ENCODE measurements around the gene ZNF415. TPM values are rescaled to one million over a fixed set of nuclear protein-coding genes. Genes with fewer than 3 reads are reported as not detected.

ZNF415 gene
- total RNA-seq = 1 to 10 TPM in 1 of 2 donors, under 1 TPM in 1; 0.33 to 1.0 TPM

DNA sequence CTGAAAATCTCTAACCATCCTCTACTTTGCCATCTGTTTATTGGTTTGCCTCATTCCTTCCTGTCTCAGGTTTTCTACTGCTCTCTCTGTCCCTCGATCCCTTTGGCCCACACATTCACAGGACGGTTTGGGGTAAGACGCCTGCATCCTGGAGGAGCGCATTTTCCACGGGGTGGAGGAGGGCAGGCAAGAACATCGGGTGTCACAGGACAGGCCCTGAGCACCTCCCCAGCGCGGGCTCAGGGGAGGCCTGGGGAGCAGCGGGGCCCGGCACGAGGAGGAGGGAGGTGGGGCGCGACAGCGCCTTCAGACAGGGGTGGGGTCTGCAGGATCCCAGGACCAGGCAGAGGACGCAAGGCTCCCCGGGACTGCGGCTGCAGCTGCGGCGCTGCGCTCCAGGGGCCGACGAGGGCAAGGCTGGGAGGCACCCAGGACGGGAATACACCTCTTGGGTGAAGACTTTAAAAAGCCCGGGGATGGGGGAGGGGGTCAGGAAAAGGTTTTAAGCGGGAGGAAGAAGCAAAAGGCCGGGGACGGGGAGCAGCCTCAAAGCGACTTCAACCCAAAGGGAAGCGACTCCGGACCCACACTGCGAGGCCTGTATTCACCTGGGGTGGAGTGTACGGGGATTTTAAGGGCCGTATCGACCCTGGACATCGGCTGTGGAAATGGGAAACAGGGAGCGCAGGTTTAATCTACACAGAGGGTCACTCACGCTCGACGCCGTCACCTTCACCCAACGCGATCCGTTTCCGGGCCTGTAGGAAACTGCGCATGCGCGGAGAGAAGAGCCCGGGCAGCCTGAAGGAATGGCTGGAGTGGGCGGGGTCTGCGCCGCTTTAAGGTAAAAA lies at the start of gene ZNF415:
Gene ZNF415 (minus strand): TSS at position 770 of the 851 bp plus-strand sequence. CDS start 10,234 bp downstream, outside the sequence.

DNA sequence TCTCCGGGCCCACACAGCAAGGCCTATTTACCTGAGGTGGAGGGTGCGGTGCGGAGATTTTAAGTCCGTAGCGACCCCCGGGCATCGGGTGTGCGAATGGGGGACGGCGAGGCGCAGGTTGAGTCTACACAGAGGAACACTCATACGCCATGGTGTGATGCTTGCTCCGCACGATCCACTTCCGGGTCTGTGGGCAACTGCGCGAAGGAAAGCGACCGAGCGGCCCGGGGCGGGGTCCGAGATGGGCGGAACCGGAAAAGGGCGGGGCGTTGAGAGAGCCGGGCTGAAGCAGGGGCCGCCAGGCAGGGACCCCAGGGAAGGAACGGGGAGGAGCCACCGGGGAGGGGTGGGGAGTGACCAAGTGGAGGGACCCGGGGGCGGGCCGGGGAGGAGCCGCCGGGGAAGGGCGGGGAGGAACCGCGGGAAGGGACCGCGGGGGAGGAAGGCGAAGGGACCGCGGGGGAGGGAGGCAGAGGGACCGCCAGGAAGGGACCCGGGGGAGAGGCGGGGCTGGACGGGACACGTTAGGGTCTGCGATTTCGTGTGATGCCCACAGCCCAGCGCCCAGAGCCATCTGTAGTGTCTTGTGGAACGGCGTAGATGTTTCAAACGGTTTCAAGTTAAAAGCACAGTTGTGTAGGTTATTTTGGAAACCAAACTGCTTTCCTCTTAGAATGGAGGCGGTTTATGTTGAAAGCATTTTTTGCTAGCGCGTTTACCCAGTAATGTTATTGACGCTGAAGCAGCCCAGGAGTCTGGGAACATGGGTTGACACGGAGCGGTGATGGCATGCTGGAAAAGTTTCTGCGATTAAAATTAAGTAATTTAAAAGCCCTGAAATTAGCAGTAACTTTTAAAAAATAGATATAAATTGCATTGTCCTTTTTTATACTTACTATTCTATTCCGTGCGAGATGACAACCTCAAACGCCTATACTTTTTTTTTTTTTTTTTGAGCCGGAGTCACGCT lies 29.2 kb downstream of the ZNF415 start, which contains the start of gene ZNF160:
Gene ZNF160 (minus strand): TSS at position 189 of the 970 bp plus-strand sequence. CDS start 17,146 bp downstream, outside the sequence.

Other genes starting within 250 kb of the ZNF415 start
- gene ZNF320, start 235.3 kb downstream of the ZNF415 start, total RNA-seq = 1 to 10 TPM; 7.7 to 9.3 TPM
- gene ZNF888, start 209.5 kb downstream of the ZNF415 start, total RNA-seq = 1 to 10 TPM; 2.1 to 4.7 TPM
- gene ZNF816, start 170.0 kb downstream of the ZNF415 start, total RNA-seq = 10 to 100 TPM in 1 of 2 donors, 1 to 10 TPM in 1; 6.5 to 10.3 TPM
- not detected for gene ERVV-1, start 119.0 kb downstream of the ZNF415 start, total RNA-seq
- not detected for gene ERVV-2, start 88.2 kb downstream of the ZNF415 start, total RNA-seq
- gene ZNF160, start 29.5 kb downstream of the ZNF415 start, total RNA-seq = 10 to 100 TPM; 20.0 to 24.8 TPM
- gene ZNF347, start 26.1 kb upstream of the ZNF415 start, total RNA-seq = 1 to 10 TPM; 4.5 to 4.7 TPM
- gene ZNF665, start 60.4 kb upstream of the ZNF415 start, total RNA-seq = 1 to 10 TPM; 3.3 to 4.1 TPM
- gene ZNF677, start 122.0 kb upstream of the ZNF415 start, total RNA-seq = 1 to 10 TPM; 9.3 to 10.0 TPM
- gene VN1R2, start 125.4 kb upstream of the ZNF415 start, total RNA-seq = not detected
- gene VN1R4, start 134.8 kb upstream of the ZNF415 start, total RNA-seq = not detected
- gene ZNF845, start 200.8 kb upstream of the ZNF415 start, total RNA-seq = 1 to 10 TPM; 6.5 to 8.0 TPM
- 1 to 10 TPM; 6.2 to 7.7 TPM for gene ZNF525, start 232.8 kb upstream of the ZNF415 start, total RNA-seq